ENCODE data around the gene SEC24D. TPM values are rescaled to one million over a fixed set of nuclear protein-coding genes. Genes with fewer than 3 reads are reported as not detected.

Gene SEC24D
- total RNA-seq, 1 donor from 2014 or later: 10.1 TPM

- no peak for DNase-seq
These were observed 61.6 kb downstream of the SEC24D start for GRCh38 chr4:118774321-118774720.

GRCh38 chr4:118773429-118773792 lies 62.5 kb downstream of the SEC24D start:
- no peak for DNase-seq

- DNase-seq: no peak
These were observed 63.0 kb downstream of the SEC24D start for GRCh38 chr4:118772767-118773428.

GRCh38 chr4:118772081-118772766 lies 63.7 kb downstream of the SEC24D start:
- DNase-seq: no peak

GRCh38 chr4:118770741-118771187 lies 65.2 kb downstream of the SEC24D start:
- no peak for DNase-seq

- no peak for DNase-seq
These were observed 66.8 kb downstream of the SEC24D start for GRCh38 chr4:118769161-118769560.

GRCh38 chr4:118767109-118767508 lies 68.8 kb downstream of the SEC24D start:
- DNase-seq: no peak

GRCh38 chr4:118765399-118765798 lies 70.5 kb downstream of the SEC24D start:
- no peak for DNase-seq

GRCh38 chr4:118762730-118763477 lies 73.0 kb downstream of the SEC24D start:
- no peak for DNase-seq

GRCh38 chr4:118762155-118762554 lies 73.8 kb downstream of the SEC24D start:
- DNase-seq: no peak

GRCh38 chr4:118761397-118762016 lies 74.4 kb downstream of the SEC24D start:
- DNase-seq: no peak

GRCh38 chr4:118760493-118760892 lies 75.4 kb downstream of the SEC24D start:
- DNase-seq: no peak

- DNase-seq: no peak
These were observed 75.8 kb downstream of the SEC24D start for GRCh38 chr4:118760092-118760491.

GRCh38 chr4:118759481-118759880 lies 76.4 kb downstream of the SEC24D start:
- no peak for DNase-seq

- no peak for DNase-seq
These were observed 77.6 kb downstream of the SEC24D start for GRCh38 chr4:118758293-118758692.

GRCh38 chr4:118757761-118758251 lies 78.1 kb downstream of the SEC24D start:
- DNase-seq: no peak

GRCh38 chr4:118756958-118757357 lies 79.0 kb downstream of the SEC24D start:
- no peak for DNase-seq

- DNase-seq: no peak
These were observed 79.5 kb downstream of the SEC24D start for GRCh38 chr4:118756429-118756828.

- no peak for DNase-seq
These were observed 80.3 kb downstream of the SEC24D start for GRCh38 chr4:118755438-118756226.

GRCh38 chr4:118754890-118755289 lies 81.0 kb downstream of the SEC24D start:
- DNase-seq: no peak

GRCh38 chr4:118753685-118754084 lies 82.2 kb downstream of the SEC24D start:
- DNase-seq: no peak

GRCh38 chr4:118753096-118753495 lies 82.8 kb downstream of the SEC24D start:
- no peak for DNase-seq
